HK-2 (cell line): ENCODE results near the gene NR1H3.
"Not testable (repeated sequence)": the region's sequence is repeated elsewhere in the genome, so short reads cannot be mapped to it uniquely, and the experiment has no call there.

Experiments used
- DNase-seq: peaks from one replicate; pipeline ENCODE4 v3.0.0-alpha.2; 2018; ENCODE audit not compliant: unreplicated experiment

Gene NR1H3

GRCh38 chr11:47257517-47258316 is at the start of gene NR1H3:
TSS of gene NR1H3 (plus strand) at chr11:47257996. CDS start at chr11:47259217, 1,221 bp downstream.
- DNase-seq: peak; percentile 57

- DNase-seq: not testable (repeated sequence)
Observed at GRCh38 chr11:47208008-47208552, 49.7 kb upstream of the NR1H3 start.

DNA sequence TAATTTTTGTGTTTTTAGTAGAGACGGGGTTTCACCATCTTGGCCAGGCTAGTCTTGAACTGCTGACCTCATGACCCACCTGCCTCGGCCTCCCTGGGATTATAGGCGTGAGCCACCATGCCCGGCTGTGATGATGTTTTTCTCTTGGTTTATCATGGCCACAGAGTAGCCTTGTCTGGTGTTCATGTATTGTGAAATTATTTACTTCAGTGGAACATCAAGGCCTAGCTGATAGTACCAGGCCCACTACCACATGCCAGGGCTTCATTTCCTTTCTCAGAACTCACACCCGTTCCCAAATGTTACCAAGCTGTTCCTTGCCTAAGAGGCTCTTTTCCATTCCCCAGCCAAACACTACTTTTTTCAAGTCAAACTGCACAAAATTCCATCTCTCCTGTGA is 49.2 kb upstream of the NR1H3 start:
- DNase-seq: no peak

DNA sequence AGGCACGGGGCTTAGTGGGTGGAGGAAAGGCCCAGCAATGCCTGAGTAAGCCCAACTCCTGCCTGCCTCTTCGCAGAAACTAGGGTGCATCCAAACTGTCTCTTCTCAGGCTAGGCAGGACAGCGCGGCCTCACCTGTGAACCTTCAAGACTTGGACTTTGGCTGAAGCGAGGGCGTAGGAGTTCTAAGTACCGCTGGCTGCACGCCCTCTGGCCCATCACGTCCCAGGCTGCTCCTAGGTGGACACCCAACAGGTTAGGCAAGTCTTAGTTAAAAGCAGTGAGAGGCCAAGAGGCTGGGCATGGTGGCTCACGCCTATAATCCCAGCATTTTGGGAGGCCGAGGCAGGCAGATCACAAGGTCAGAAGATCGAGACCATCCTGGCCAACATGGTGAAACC is 44.9 kb upstream of the NR1H3 start:
- no peak for DNase-seq

DNA sequence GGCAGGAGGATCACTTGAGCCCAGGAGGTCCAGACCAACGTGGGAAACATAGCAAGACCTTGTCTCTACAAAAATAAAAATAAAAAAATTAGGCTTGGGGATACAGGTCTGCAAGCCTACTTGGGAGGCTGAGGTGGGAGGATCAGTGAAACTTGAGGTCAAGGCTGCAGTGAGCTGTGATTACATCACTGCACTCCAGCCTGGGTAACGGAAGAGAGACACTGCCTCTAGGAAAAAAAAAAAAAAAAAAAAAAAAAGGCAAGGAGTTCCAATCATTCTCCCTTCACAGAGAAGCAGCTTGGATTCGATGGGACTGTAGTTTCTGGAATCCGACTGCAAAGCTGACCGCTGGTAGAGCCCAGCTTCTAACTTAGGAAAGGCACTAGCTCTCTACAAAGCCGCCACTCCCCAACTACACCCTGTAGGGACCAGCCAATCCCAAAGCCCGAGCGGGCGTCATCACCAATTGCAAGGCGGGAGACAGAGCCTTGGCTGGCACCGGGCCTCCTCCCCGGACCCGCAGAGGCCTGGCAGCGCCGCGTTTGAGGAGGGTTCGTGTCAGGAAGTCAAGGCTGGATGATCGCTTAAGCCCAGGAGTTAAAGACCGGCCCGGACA is 43.7 kb upstream of the NR1H3 start:
- peak; percentile 83 for DNase-seq

- no peak for DNase-seq
Observed at GRCh38 chr11:47215366-47215910, 42.4 kb upstream of the NR1H3 start.

DNA sequence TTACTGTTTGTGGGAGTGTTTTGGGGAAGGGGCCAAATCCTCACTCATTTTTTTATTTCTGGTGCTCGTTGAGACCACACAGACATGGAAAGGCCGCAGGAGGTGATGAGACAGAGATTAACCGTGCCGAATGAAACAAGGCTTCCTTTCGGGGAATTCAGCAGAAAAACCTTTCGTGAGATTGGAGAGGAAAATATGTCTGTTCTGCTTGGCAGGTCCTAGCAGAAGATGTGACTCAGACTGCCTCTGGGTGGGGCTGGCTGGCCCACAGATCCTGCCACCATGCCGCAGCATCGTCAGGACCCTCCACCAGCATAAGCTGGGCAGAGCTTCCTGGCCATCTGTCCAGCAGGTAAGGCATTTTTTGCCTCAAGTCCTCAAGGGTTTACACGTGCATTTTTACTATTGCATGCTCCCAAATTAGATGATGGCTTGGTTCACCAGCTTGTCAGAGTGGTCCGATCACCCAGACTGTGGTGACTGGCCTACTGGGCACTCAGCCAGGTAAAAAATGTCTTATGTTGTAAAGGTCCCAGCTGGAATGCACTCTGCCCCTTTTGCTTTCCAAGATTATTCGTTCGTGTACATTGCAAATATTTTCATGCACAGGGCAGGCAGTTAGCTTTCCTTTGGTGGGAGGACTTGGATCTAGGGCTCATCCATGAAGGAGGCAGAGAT is 41.5 kb upstream of the NR1H3 start:
- DNase-seq: peak; percentile 50

DNA sequence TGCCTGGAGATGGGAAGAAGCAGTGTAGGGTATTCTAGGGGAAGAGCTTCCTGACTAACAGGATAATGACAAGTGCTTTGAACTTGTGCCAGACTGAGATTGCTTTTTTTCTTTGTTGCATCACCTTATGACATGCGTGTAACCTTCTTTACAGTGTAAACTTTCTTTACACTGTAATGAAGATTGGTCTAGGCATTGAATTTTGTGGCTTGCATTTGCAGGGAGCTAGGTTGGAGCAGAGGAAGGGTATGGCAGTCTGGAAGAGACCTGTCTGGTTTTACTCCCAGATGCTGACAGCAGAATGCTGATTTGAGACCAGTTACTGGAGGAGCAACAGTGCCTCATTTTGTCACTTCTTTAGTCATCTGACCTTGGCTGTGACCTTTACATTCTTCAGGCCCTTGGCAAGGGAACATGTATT is 37.4 kb upstream of the NR1H3 start:
- DNase-seq: no peak

DNA sequence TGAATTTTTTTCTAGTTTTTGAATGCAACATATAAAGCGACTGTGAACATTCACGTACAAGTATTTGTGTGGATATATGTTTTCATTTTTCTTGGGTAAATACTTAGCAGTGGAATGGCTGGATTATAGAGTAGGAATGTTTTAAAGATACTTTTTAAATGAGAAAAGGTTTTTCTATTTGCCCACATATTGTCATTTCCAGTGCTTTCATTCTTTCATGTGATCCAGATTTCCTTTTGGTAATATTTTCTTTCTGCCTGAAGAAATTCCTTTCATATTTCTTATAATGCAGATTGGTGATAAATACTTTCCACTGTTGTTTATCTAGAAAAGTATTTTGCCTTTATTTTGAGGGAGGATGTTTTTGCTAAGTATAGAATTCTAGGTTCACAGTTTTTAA is 35.1 kb upstream of the NR1H3 start:
- DNase-seq: no peak

DNA sequence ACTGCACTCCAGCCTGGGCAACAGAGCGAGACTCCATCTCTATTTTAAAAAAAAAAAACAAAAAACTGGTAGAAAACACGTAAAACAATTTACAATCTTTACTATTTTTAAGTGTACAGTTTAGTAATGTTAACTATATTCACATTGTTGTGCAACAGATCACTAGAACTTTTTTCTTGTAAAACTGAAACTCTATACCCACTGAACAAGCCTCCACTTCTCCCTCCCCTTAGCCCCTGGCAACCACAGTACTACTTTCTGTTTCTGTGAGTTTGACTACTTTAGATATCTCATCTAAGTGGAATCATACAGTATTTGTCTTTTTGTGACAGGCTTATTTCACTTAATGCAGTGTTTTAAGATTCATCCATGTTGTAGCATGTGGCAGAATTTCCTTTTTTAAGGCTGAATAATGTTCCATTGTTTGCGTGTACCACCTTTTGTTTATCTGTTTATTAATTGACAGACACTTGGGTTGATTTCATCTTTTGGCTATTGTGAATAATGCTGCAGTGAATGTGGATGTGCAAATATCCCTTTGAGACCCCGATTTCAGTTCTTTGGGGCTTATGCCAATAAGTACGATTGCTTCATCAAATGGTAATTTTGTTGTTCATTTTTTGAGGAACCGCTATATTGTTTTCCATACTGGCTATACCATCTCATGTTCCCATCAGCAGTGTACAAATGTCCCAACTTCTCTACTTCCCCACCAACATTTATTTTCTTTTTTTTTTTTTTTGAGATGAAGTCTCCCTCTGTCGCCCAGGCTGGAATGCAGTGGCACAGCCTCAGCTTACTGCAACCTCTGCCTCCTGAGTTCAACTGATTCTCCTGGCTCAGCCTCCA is 32.0 kb upstream of the NR1H3 start:
- no peak for DNase-seq

DNA sequence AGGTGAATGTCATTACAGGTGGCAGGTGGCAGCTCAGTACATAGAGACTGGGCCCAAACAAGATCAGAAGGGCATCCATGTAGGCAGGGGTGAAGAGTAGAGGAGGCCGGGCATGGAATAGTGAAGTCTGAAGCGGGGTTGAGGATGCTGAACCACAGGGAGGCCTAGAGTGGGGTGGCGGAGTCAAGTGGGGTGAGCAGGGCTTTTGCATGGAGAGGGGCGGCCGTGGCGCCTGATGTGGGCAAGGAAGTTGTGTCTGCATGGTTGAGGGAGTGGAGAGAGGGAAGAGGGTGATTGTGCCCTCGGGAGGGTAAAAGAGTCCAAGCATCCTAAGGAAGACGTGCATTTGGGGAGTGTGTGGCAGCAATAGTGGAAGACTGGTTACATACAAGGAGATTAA is 28.6 kb upstream of the NR1H3 start:
- no peak for DNase-seq

DNA sequence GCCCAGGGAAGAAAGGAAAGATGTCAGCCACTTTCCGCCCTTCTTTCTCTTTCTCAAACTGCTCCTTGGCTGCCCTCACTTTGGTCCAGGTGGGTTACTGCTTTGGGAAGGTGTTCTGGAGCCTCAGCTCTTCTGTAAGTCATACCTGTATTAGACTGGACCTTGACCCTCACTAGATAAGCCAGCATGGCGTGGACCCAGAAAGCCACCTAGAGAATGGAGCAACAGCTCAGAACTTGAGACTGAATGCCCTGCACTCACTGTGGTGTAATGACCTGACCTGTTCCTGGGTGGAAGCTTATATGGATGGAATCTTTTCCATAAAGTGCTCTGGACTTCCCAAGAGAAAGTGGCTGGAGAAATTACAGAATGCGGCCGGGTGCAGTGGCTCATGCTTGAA is 24.7 kb upstream of the NR1H3 start:
- DNase-seq: no peak

- no peak for DNase-seq
Observed at GRCh38 chr11:47233989-47234668, 23.7 kb upstream of the NR1H3 start.

- no peak for DNase-seq
Observed at GRCh38 chr11:47234669-47235100, 23.1 kb upstream of the NR1H3 start.

- DNase-seq: no peak
Observed at GRCh38 chr11:47235163-47235562, 22.6 kb upstream of the NR1H3 start.

DNA sequence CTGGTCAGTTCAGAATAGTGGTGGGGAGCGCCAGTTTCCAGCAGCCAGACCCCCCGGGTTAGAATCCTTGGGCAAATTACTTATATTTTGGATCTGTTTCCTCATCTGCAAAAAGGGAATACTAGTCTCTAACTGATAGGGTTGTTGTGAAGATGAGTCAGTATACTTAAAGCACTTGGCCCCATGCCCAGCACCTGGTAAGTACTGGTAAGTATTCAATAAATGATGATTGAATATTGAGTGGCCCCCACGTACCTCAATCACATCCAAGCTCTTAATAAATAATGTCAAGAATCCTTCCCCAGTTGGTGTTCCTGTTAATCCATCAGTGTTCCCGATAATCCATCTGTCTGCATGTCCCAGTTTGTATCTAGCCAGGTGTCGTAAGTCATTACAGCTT is 21.3 kb upstream of the NR1H3 start:
- no peak for DNase-seq

- DNase-seq: no peak
Observed at GRCh38 chr11:47239852-47240251, 17.9 kb upstream of the NR1H3 start.

DNA sequence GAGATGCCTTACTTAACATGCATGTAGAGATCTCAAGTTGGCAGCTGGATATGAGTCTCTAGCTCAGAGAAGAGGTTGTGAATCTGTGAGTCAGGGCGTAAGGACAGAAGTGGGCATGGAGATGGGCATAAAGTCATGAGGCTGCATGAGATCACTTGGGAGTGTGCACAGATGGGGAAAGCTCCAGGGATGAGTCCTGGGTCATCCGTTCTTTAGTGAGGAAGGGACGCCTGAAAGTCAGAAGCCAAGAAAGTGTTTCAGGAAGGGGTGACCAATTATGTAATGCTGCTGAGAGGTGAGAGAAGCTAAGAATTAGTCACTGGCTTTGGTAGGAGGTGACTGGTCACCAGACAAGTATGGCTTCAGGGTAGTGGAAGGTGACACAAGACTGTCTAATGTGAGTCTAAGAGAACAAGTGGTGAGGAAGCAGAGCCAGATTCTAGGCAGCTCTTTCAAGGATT is 15.9 kb upstream of the NR1H3 start:
- DNase-seq: no peak

DNA sequence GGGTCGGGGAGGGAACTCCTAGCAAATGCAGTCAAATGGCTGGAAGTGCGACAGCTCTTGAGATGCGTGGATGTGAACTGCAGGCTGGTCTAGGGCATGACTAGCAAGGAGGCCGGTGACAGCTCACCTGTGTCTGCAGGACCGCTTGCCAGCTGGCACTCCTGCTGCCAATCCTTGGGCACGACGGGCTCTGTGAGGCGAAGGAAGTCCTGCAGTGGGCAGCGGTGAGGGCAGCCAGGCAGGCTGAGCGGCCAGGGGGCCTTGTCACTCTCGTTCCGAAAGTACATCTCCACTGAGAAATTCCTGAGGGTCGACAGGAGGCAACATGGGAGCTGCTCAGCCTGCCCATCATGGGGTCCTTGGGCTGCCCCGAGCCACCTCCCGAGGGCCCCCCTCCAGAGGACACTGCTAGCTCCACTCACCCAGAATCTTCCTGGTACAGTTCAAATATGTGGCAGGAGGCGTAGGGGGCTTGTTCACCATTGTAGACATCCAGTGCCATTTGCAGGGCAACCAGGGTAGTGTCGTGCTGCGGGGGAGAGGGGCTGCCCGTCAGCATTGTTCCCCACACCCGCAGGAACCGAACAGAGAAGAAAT is 15.1 kb upstream of the NR1H3 start:
- DNase-seq: no peak

GRCh38 chr11:47243454-47243853 is 14.3 kb upstream of the NR1H3 start:
- no peak for DNase-seq
